ENCODE measurements around the gene DOP1B.

The DOP1B gene

DNA sequence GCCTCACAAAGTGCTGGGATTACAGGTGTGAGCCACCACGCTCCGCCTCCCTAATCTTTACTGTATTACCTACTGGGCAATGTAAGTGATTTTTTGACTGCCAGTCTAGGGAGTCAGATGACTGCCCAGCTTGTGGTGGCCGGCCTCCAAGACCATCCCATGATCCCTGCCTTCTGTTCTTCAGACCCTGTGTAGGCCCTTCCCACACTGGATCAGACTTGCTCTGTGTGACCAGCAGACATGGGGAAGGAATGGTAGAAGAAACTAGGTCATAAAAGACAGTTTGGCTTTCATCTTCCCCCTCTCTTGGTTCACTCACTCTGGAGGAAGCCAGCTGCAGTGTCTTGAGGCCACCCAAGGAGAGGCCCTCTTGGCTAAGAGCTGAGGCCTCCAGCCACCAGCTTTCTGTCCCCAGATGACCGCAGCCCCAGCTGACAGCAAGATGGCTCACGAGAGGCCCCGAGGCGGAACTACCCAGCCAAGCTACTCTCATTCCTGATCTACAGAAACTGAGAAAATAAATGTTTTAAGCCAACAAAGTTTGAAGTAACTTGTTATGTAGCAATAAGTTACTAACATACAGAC lies 36.2 kb upstream of the DOP1B start:
- DNase-seq (ENCODE audit: extremely low read depth, low read depth): no peak
- H3K4me3 ChIP-seq (replicated peaks; ENCODE audit: low read depth, low read length): no peak overlapping the region
- TF ChIP-seq, protein P1, sequence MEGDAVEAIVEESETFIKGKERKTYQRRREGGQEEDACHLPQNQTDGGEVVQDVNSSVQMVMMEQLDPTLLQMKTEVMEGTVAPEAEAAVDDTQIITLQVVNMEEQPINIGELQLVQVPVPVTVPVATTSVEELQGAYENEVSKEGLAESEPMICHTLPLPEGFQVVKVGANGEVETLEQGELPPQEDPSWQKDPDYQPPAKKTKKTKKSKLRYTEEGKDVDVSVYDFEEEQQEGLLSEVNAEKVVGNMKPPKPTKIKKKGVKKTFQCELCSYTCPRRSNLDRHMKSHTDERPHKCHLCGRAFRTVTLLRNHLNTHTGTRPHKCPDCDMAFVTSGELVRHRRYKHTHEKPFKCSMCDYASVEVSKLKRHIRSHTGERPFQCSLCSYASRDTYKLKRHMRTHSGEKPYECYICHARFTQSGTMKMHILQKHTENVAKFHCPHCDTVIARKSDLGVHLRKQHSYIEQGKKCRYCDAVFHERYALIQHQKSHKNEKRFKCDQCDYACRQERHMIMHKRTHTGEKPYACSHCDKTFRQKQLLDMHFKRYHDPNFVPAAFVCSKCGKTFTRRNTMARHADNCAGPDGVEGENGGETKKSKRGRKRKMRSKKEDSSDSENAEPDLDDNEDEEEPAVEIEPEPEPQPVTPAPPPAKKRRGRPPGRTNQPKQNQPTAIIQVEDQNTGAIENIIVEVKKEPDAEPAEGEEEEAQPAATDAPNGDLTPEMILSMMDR (IDR thresholded peaks at IDR 0.05; ENCODE audit: low read depth, low read length, missing control alignments): no peak

DNA sequence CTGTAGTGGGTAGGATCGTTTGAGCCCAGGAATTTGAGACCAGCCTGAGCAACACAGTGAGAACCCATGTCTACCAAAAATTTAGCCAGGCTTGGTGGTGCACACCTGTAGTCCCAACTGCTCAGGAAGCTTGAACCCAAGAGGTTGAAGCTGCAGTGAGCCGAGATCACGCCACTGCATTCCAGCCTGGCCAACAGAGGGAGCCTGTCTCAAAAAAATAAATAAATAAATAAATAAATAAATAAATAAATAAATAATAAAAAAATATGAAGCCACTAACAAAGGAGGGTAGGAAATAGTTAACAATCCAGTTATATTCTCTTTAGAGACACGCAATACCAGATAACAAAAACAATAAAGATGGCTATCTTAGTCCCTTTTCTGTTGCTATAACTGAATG lies 33.6 kb upstream of the DOP1B start:
- TF ChIP-seq, protein P1 (IDR thresholded peaks at IDR 0.05; ENCODE audit: low read depth, low read length, missing control alignments): peak; percentile 41
- no peak overlapping the region for H3K4me3 ChIP-seq (replicated peaks; ENCODE audit: low read depth, low read length)
- no peak for DNase-seq (ENCODE audit: extremely low read depth, low read depth)

DNA sequence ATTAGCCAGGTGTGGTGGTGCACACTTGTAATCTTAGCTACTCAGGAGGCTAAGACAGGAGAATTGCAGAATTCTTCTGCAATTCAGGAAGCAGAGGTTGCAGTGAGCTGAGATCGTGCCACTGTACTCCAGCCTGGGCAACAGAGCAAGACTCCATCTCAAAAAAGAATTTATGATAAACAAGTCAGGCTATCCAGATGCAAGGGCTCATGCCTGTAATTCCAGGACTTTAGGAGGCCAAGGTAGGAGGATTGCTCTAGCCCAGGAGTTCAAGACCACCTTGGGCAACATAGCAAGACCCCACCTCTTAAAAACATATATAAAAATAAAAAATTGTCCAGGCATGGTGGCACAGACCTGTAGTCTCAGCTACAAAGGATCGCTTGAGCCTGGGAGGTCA lies 32.2 kb upstream of the DOP1B start:
- DNase-seq (ENCODE audit: extremely low read depth, low read depth): no peak
- no peak overlapping the region for H3K4me3 ChIP-seq (replicated peaks; ENCODE audit: low read depth, low read length)
- TF ChIP-seq, protein P1 (IDR thresholded peaks at IDR 0.05; ENCODE audit: low read depth, low read length, missing control alignments): no peak

DNA sequence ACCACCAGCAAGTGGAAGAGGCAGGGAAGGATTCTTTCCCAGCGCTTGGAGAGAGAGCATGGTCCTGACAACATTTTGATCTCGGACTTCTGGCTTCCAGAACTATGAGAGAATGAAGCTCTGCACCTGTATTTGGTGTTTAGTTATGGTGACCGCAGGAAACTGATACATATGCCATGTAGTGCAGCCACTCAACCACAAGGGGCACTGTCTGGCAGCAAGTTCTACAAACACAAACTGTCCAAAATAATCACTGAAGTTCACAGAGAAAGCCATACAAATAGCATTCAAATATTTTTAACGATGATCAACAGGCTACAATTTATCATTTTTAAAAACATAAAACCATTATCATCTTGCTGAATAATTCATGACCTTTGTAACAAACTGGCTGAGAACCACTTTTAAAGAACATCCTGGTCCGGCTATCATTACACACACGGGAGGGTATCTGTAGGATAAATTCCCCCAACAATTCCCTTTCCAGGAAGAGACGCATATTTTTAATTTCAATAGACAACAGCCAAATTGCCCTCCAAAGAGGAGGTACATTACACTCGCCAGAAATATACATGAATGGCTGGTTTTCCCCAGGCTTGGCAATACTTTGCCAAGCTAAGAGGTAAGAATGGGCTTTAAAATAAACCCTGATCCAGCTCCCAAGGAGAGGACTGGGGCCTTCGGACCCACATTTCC lies 31.0 kb upstream of the DOP1B start:
- DNase-seq (ENCODE audit: extremely low read depth, low read depth): no peak
- no peak overlapping the region for H3K4me3 ChIP-seq (replicated peaks; ENCODE audit: low read depth, low read length)
- TF ChIP-seq, protein P1 (IDR thresholded peaks at IDR 0.05; ENCODE audit: low read depth, low read length, missing control alignments): peak; percentile 97

DNA sequence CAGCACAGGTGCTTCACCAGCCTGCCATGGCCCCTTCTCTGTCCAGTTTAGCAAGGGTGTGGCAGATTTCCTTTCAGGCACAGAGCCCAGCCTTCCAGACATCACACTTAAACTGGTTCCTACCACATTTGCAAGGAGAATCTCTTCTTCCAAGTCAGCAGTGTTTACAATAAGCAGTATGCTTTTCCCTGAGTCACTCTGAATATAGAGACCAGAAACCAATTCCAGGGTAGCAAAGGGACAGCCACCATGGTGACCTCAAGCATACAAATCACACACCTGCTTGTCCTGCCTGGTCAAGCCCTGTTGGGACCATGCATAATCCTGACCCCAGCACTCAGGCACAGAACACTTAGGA lies 30.4 kb upstream of the DOP1B start:
- TF ChIP-seq, protein P1 (IDR thresholded peaks at IDR 0.05; ENCODE audit: low read depth, low read length, missing control alignments): no peak
- no peak overlapping the region for H3K4me3 ChIP-seq (replicated peaks; ENCODE audit: low read depth, low read length)
- no peak for DNase-seq (ENCODE audit: extremely low read depth, low read depth)

DNA sequence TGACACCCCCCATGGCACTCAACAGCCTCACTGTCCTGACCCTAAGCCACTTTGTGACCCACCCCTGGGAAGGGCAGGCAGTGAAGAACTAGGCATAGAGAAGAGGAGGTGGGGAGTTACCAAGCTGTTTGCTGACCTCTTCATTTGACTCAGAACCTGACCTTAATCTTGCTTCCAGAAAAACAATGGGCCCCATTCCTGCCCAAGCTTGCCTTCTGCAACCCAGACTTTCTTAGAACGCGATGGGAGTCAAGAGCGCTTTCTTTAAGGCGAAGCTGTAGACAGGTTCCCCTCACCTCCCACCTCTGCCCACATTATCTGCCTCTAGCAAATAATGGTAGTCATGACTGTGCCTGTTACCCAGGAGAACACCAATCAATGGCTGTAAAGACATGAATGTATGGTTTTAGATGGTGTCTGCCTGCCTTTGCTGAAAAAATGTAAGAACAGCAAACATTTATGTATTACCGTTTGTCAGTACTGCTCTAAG lies 30.0 kb upstream of the DOP1B start:
- no peak overlapping the region for H3K4me3 ChIP-seq (replicated peaks; ENCODE audit: low read depth, low read length)
- DNase-seq (ENCODE audit: extremely low read depth, low read depth): no peak
- TF ChIP-seq, protein P1 (IDR thresholded peaks at IDR 0.05; ENCODE audit: low read depth, low read length, missing control alignments): no peak
